Stomach smooth muscle (tissue), 2 donors: Measurements from ENCODE around the gene EYA4.

Experiments used
- H3K27ac ChIP-seq: one replicate; pipeline ENCODE4 v1.7.0; 2013; ENCODE audit warnings: mild to moderate bottlenecking, low read length, inconsistent platforms
- H3K27me3 ChIP-seq, 2 donors: one replicate each; pipeline ENCODE4 v1.7.0; 2013; ENCODE audit warnings: low read length in 2 of 2; ENCODE audit not compliant: insufficient read depth in 2 of 2, control insufficient read depth in 1 of 2
- H3K36me3 ChIP-seq, 2 donors: one replicate each; pipeline ENCODE4 v1.7.0; 2013; ENCODE audit warnings: low read length in 2 of 2; ENCODE audit not compliant: control insufficient read depth in 2 of 2, insufficient read depth in 2 of 2
- H3K4me1 ChIP-seq: one replicate; pipeline ENCODE4 v1.7.0; 2013; ENCODE audit warnings: low read length; ENCODE audit not compliant: control insufficient read depth, insufficient read depth
- H3K4me3 ChIP-seq, 2 donors: one replicate each; pipeline ENCODE4 v1.7.0; 2013; ENCODE audit warnings: low read length in 2 of 2
- H3K9ac ChIP-seq, 2 donors: one replicate each; pipeline ENCODE4 v1.7.0; 2013; ENCODE audit warnings: low read length in 2 of 2, mild to moderate bottlenecking in 1 of 2
- H3K9me3 ChIP-seq, 2 donors: one replicate each; pipeline ENCODE4 v1.7.0; 2013; ENCODE audit warnings: low read length in 2 of 2; ENCODE audit not compliant: control insufficient read depth in 2 of 2
- donor health status: healthy.
- donor health status: Pancreatic carcinoma.

The EYA4 gene

GRCh38 chr6:133348846-133349245 lies 107.7 kb downstream of the EYA4 start:
- Histone ChIP-seq H3K4me1 (no peaks in the 10 kb centered on the region), H3K27ac (no peak overlapping the region), H3K36me3 (no peaks in the 10 kb centered on the region), H3K27me3 (no peaks in the 10 kb centered on the region), H3K4me3 (no peak overlapping the region), H3K9ac (no peak overlapping the region), H3K9me3 (no peaks in the 10 kb centered on the region)

- Histone ChIP-seq H3K27me3 (no peaks in the 10 kb centered on the region), H3K9ac (no peak overlapping the region), H3K4me3 (no peak overlapping the region), H3K9me3 (no peaks in the 10 kb centered on the region), H3K27ac (no peak overlapping the region), H3K4me1 (no peaks in the 10 kb centered on the region), H3K36me3 (no peaks in the 10 kb centered on the region)
These were observed 109.8 kb downstream of the EYA4 start for GRCh38 chr6:133350928-133351327.

DNA sequence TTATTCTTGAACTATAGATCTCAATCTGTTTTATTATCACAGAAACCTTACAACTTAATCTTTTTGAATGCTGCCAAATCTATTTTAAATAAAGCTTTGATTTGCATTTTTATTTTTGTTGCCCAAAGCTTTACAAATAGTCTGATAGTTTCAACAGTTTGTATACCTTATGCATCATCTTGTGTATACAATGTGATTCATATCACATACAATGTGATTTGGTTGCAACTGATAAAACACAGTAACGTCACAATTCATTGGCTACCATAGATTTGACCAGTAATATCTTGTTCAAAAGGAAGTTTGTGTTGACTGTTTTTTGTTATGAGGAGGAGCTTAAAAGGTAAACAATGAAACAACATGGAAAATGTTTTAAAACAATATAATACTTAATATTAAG lies 110.9 kb downstream of the EYA4 start:
- Histone ChIP-seq H3K9me3 (no peaks in the 10 kb centered on the region), H3K9ac (no peak overlapping the region), H3K4me3 (no peak overlapping the region), H3K4me1 (no peaks in the 10 kb centered on the region), H3K27ac (no peak overlapping the region), H3K36me3 (no peaks in the 10 kb centered on the region), H3K27me3 (no peaks in the 10 kb centered on the region)

DNA sequence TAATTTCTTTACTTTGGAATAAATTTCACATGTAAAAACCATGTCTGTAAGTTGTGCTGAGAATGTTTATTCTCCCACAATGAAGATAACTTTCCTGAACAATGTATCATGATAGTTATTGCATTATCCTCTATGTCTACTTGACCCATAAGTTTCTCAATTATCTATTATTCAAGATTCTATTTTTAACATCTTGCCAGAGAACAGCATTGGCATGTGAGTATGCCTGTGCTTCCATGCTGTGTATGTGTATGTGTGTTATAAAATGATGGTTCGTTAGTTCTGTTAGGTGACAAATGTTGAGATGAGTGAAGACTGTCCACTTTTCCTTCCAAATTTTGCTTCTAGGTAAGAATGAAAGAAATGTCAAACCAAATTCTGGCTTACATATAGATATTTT lies 111.9 kb downstream of the EYA4 start:
- no peak overlapping the region for H3K4me3 ChIP-seq

GRCh38 chr6:133355922-133356321 lies 114.8 kb downstream of the EYA4 start:
- Histone ChIP-seq H3K9me3 (no peaks in the 10 kb centered on the region), H3K27me3 (no peaks in the 10 kb centered on the region), H3K4me3 (no peak overlapping the region), H3K36me3 (no peaks in the 10 kb centered on the region), H3K27ac (no peak overlapping the region), H3K4me1 (no peaks in the 10 kb centered on the region), H3K9ac (no peak overlapping the region)

More for the DNA sequence above, 111.9 kb downstream of the EYA4 start:
- no peaks in the 10 kb centered on the region for H3K36me3 ChIP-seq
- H3K9me3 ChIP-seq: no peaks in the 10 kb centered on the region
- no peaks in the 10 kb centered on the region for H3K4me1 ChIP-seq
- no peaks in the 10 kb centered on the region for H3K27me3 ChIP-seq
- H3K9ac ChIP-seq: no peak overlapping the region
- H3K27ac ChIP-seq: no peak overlapping the region

DNA sequence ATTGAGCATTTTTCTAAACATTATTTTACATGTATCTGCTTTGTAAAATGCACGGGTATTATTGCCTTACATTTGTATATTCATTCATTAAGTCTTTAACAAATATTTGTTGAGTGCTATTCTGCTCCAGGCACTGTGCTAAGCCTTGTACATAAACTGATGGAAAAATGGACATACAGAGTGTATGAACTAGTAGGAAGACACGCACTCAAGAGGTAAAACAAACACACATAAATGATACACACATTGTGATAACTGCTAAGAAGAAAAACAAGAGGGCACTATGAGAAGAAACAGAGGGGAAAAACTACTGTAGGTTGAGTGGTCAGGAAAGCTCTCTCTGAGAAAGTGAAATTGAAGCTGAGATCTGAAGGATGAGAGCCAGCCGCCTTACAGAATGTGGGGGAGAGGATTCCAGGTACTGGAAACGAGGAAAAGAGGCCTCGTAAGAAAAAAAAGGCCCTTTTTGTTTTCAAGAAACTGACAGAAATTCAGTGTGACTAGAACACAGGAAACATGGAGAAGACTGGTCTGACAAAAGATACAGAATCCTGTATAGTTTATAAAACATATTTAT lies 117.5 kb downstream of the EYA4 start:
- no peaks in the 10 kb centered on the region for H3K36me3 ChIP-seq
- H3K4me1 ChIP-seq: no peaks in the 10 kb centered on the region
- H3K4me3 ChIP-seq: no peak overlapping the region
- no peaks in the 10 kb centered on the region for H3K27me3 ChIP-seq
- no peak overlapping the region for H3K27ac ChIP-seq
- no peak overlapping the region for H3K9ac ChIP-seq
- H3K9me3 ChIP-seq: no peaks in the 10 kb centered on the region

DNA sequence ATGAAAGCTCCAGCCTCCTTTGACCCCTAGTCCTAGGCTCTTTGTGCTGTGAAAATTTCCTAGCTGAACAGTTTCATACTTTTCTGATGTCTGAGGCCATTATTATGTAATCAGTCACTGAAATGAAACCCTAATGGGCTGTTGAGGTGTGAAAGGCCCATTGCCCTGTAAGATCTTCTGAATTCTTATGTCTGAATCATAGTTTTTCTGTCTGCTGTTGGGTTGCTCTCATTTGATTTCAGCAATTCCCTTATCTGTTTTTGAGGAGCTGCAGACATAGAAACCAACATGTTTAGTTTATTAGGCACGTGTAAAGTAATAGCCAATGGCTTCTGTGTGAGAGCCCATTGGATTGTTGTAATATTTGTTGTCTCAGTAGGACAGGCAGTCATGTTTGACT lies 118.1 kb downstream of the EYA4 start:
- no peak overlapping the region for H3K27ac ChIP-seq
- H3K4me1 ChIP-seq: no peaks in the 10 kb centered on the region
- no peaks in the 10 kb centered on the region for H3K36me3 ChIP-seq
- H3K4me3 ChIP-seq: no peak overlapping the region
- no peak overlapping the region for H3K9ac ChIP-seq
- no peaks in the 10 kb centered on the region for H3K9me3 ChIP-seq
- no peaks in the 10 kb centered on the region for H3K27me3 ChIP-seq

- no peak overlapping the region for H3K27ac ChIP-seq
- no peak overlapping the region for H3K4me3 ChIP-seq
These were observed 118.6 kb downstream of the EYA4 start for GRCh38 chr6:133359760-133360159.

DNA sequence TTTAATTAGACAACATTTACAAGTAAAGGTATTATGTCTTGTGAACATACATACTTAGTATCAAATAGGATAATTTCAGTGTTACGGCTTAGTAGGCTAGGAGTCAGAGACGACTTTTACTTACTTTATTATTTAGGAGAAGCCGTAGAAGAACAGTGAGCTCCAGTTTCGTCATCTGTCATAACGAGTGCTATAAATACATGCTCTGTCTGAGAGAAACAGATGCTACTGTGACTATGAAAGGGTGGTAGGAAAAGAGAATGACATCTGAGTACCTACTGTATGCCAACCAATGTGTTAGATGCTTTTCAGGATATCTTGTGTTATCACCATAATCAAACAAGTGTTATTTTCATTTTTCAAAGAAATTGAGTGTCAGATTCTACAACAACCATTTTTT lies 119.0 kb downstream of the EYA4 start:
- H3K9me3 ChIP-seq: no peaks in the 10 kb centered on the region
- no peak overlapping the region for H3K9ac ChIP-seq
- H3K36me3 ChIP-seq: no peaks in the 10 kb centered on the region
- H3K4me1 ChIP-seq: no peaks in the 10 kb centered on the region
- no peak overlapping the region for H3K27ac ChIP-seq
- no peak overlapping the region for H3K4me3 ChIP-seq
- H3K27me3 ChIP-seq: no peaks in the 10 kb centered on the region

More at GRCh38 chr6:133359760-133360159, 118.6 kb downstream of the EYA4 start:
- no peaks in the 10 kb centered on the region for H3K9me3 ChIP-seq
- no peaks in the 10 kb centered on the region for H3K4me1 ChIP-seq
- H3K9ac ChIP-seq: no peak overlapping the region
- H3K36me3 ChIP-seq: no peaks in the 10 kb centered on the region
- no peaks in the 10 kb centered on the region for H3K27me3 ChIP-seq

GRCh38 chr6:133362813-133363212 lies 121.7 kb downstream of the EYA4 start:
- no peaks in the 10 kb centered on the region for H3K9me3 ChIP-seq
- no peak overlapping the region for H3K9ac ChIP-seq
- H3K27ac ChIP-seq: no peak overlapping the region
- H3K4me3 ChIP-seq: no peak overlapping the region
- H3K36me3 ChIP-seq: no peaks in the 10 kb centered on the region
- no peaks in the 10 kb centered on the region for H3K27me3 ChIP-seq
- H3K4me1 ChIP-seq: no peaks in the 10 kb centered on the region

DNA sequence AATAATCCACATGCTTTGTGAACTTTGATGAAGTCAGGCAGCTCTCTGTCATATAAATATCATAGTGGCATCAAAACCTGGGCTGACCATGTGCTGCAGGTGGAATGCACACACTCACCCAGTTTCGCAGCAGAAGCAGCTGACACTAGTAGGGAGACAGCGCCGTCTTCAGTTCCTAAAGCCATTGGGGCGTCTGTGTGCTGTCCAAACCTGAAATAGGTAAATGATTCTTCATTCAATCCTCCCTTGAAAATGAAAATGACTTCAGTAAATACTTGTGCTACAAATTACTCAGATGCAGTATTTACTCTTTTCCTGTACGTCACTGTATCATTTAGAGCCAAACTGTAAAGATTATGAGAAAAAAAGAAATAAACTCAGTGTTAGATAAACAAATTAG lies 127.5 kb downstream of the EYA4 start:
- H3K4me3 ChIP-seq: no peak overlapping the region
- H3K27me3 ChIP-seq: no peaks in the 10 kb centered on the region
- H3K27ac ChIP-seq: no peak overlapping the region
- no peak overlapping the region for H3K9ac ChIP-seq
- H3K9me3 ChIP-seq: no peaks in the 10 kb centered on the region
- no peaks in the 10 kb centered on the region for H3K4me1 ChIP-seq
- no peaks in the 10 kb centered on the region for H3K36me3 ChIP-seq
